Skeletal muscle cell (primary cell): ENCODE results near the gene RNF38.
"Not testable (repeated sequence)": the region's sequence is repeated elsewhere in the genome, so short reads cannot be mapped to it uniquely, and the experiment has no call there.

Experiments used
- DNase-seq: peaks from one replicate; pipeline ENCODE4 v3.0.0-alpha.2; 2010; ENCODE audit warnings: low read depth
- H3K4me3 ChIP-seq: 2 replicates; pipeline ENCODE4 v1.5.1; 2011; ENCODE audit warnings: low read depth, mild to moderate bottlenecking, control low read depth, low read length, moderate library complexity

The RNF38 gene

DNA sequence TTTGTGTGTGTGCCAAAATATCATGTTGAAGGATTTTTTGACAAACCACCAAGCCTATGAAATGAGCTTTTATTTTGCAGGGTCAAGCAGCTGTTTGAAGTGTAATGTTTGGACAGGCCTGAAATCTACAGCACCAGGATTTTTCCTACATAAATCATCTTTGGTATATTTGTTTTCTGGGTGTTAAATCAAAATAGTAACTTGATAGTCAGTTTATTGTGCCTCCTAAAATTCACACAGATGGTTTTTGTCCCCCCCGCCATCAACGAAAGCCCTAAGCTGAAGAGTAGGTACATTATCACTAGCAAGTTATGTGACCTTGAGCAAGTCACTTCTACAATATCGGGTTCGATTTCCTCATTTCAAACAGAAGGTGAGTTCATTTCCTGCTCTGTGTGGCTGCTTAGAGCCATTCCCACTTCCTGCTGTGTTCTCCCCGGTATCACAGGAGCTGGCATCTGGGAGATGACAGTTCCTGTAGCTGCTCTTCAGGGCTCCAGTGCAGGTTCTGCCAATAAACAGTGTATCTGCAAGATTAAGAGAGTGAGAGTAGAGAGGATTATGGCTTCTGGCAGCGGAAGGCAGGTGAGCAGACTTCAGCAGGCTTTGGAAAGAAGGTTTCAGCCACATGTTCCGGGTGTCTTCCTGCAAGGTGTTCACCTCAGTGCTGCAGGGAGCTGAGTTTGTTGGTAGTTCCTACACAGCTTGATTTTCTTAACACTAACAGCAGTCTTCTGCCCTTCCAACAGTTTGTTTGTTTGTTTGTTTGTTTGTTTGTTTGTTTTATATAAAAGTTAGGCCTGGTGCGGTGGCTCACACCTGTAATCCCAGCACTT lies 93.4 kb downstream of the RNF38 start:
- no peak for DNase-seq
- H3K4me3 ChIP-seq = no peak overlapping the region

DNA sequence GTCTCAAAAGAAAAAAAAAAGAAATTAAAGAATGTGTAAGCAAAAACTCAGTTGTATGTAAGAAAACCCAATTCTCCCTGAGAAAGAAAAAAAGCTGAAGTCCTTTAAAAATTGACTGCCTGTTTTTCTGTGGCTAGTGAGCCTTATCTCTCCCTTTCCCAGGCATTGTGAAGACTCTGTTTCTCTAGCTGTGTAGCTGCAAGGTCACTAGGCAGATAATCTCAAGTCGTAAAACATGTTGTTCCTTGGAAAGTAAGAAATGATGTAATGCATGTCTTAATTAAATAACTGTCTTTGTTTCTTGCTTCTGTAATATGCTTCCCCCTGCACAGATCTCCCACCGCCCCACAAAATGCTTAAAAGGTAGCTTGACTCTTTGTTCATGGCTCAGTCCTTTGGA lies 95.7 kb downstream of the RNF38 start:
- not testable (repeated sequence) for DNase-seq, H3K4me3 ChIP-seq

GRCh38 chr9:36301227-36301626 lies 98.8 kb downstream of the RNF38 start:
- no peak for DNase-seq
- no peak overlapping the region for H3K4me3 ChIP-seq

DNA sequence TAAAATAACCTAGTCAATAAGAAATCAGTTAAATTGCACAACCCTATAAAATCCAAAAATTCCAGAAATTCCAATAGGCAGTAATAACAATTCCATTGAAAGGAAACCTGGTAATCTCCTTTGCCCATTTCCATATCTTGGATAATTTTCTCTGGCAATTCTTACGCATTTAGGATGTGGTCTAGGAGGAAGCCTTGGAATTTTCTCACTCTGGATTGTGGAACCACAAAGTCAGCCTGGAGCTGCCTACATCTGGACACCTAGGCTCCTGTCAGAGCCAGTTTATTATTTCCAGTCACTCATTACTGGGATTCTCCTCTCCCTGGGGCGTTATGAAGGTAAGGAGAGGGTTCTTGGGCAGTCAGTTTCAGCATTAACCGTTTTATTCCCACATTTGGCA lies 101.5 kb downstream of the RNF38 start:
- no peak overlapping the region for H3K4me3 ChIP-seq
- DNase-seq = no peak

DNA sequence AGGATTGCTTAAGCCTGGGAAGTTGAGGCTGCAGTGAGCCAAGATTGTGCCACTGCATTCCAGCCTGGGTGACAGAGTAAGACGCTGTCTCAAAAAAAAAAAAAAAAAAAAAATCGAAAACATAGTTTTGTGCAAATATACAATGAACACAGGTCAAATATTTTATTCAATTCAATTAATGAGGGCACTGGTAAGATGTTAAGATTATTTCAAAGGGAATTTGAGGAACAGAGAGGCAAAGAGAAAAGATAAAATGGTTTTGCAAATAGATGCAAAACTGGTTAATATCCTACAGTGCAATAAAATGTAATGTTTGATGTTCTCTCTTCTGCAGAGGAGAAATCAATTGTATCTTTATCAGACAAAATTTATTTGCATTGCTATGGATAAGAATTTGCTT lies 102.3 kb downstream of the RNF38 start:
- no peak overlapping the region for H3K4me3 ChIP-seq
- DNase-seq = no peak

- not testable (repeated sequence) for DNase-seq, H3K4me3 ChIP-seq
Observed at GRCh38 chr9:36294996-36295395, 105.1 kb downstream of the RNF38 start.

- DNase-seq = no peak
- H3K4me3 ChIP-seq = no peak overlapping the region
Observed at GRCh38 chr9:36293918-36294317, 106.2 kb downstream of the RNF38 start.

DNA sequence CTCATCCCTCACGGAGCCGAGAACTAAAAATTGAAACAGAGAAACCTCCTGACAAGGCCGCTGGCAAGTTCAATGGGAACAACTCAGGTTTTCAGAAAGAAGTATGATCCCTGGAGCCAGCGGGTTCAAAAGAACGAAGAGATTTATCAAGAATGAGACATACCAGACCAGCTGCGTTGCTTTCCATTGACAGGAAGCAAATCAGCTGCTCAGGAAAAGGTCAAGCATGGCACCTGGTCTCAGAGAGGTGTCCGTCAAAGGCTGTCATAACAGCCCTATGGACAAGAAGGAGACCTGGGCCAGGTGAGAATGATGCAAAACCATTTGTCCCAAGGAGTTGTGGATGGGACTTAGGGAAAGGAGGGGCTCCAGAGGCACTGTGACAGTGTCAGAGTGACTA lies 106.9 kb downstream of the RNF38 start:
- DNase-seq = no peak

GRCh38 chr9:36292641-36293040 lies 107.4 kb downstream of the RNF38 start:
- H3K4me3 ChIP-seq = no peak overlapping the region
- DNase-seq = no peak

More for the DNA sequence above, 106.9 kb downstream of the RNF38 start:
- no peak overlapping the region for H3K4me3 ChIP-seq

- DNase-seq = no peak
- no peak overlapping the region for H3K4me3 ChIP-seq
Observed at GRCh38 chr9:36290996-36291395, 109.1 kb downstream of the RNF38 start.

- no peak overlapping the region for H3K4me3 ChIP-seq
- DNase-seq = no peak
Observed at GRCh38 chr9:36289836-36290435, 110.1 kb downstream of the RNF38 start.

- no peak overlapping the region for H3K4me3 ChIP-seq
- DNase-seq = no peak
Observed at GRCh38 chr9:36288070-36288469, 112.0 kb downstream of the RNF38 start.
